ENCODE measurements around the gene EGFR.

The EGFR gene

DNA sequence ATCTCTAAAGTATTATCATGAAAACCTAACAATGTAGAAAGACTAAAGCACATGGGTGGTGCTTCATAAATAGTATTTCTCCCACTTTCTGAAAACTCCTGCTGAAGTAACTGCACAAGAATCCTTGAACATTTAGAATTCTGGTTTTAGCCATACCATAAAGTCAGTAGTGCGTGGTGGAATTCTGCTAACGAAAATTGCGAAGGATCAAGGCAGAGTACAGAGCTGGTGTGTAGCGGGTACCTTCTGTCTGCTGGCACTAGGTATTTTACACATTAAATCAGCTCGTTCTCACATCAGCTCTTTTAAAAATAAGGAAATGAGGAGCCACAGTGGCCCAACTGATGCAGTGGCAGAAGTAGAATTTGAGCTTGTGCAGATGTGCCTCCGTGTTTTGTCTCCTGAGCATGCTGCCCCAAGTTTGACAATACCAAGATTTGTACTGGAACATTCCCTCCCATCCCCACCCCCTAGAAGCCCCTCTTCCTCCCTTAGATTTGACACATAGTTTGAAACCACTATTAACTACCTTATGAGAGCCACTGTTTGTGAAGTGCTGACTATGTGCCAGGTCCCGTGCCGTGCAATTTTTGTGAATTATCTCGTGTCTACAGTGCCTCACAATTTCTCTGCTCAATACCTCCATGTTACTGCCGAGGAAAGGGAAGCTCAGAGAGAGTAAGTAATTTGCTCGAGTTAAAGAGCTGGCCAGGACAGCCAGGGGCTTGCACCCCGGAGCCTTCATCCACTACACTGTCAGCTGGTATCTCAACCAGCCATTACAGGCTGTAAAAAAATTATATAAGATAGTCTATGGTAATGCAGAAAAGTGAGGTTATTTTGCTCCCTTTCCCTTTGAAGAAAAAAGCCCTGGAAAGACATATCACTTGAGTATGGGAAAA is 66.9 kb downstream of the EGFR start:
- Mint-ChIP-seq H3K27me3 (ENCODE audit: low read depth) (peaks cover 20% of the 10 kb centered on the region), H3K4me1 (ENCODE audit: low read depth) (peaks cover 11% of the 10 kb centered on the region), H3K9me3 (no peaks in the 10 kb centered on the region), H3K4me3 (no peak overlapping the region), H3K27ac (no peak overlapping the region), H3K36me3 (ENCODE audit: low read depth) (no peaks in the 10 kb centered on the region)

DNA sequence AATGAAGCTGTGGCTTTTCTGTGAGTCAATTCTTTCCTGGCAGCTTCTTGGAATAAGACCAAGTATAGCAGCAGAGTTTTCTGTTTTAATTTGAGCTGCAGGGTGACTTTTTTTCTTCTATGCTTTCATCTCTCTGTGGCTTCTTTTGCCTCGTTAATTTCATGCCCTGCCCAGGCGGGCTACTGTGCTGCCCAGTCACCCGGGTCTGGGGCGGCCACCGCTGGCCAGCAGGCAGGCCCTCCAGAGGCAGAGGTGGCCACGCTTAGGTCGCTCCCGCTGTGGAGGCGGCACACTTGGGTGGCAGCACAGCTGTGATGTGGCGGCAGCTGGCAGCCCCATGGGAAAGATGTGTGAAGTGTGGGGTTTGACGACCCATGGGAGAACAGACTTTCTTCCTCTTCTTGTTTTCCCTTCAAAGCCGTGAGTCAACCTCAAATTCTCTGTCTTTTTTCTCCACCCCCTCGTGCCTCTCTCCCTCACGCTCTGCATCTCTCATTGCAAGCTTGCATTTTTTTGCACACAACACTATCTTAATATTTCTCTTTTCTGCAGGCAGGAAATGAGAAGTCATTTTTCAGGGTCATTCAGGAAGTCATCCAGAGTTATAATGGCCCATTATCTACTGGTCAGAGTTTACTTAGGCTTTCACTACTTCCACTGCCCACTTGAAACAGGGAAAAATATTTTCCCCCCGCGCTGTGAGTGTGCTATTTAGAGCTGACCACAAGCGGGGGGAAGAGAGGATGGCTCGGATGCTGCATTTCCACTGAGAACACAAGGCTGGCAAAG is 67.8 kb downstream of the EGFR start:
- H3K36me3 Mint-ChIP-seq (ENCODE audit: low read depth) = no peaks in the 10 kb centered on the region
- no peaks in the 10 kb centered on the region for H3K9me3 Mint-ChIP-seq
- H3K27ac Mint-ChIP-seq = peak overlapping the region; percentile 28
- peaks cover 11% of the 10 kb centered on the region for H3K4me1 Mint-ChIP-seq (ENCODE audit: low read depth)
- peak overlapping the region; percentile 49 for H3K4me3 Mint-ChIP-seq
- peaks cover 20% of the 10 kb centered on the region for H3K27me3 Mint-ChIP-seq (ENCODE audit: low read depth)

DNA sequence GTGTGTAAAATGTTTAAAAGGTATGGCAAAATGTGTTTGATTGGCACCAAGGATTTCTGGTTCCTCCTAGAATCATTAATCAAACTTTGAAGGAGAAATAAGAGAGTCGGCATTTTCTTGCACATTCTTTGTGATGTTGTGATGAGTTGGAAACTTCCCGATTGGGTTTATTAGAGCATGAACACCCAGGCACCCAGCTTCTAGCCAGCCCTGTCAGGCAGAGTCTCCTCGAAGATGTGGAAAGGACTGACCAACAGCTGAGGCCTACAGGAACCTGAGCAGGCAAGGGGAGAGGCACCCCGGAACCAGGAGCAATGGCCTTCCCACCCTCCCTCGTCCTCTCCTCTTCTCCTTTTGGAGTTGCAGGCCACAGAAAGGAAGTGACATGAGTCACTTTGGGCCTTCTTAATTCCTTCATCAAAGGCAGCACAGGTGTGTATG is 68.7 kb downstream of the EGFR start:
- Mint-ChIP-seq H3K4me3 (no peak overlapping the region), H3K27me3 (ENCODE audit: low read depth) (peaks cover 20% of the 10 kb centered on the region), H3K4me1 (ENCODE audit: low read depth) (peaks cover 11% of the 10 kb centered on the region), H3K27ac (no peak overlapping the region), H3K9me3 (no peaks in the 10 kb centered on the region), H3K36me3 (ENCODE audit: low read depth) (no peaks in the 10 kb centered on the region)

DNA sequence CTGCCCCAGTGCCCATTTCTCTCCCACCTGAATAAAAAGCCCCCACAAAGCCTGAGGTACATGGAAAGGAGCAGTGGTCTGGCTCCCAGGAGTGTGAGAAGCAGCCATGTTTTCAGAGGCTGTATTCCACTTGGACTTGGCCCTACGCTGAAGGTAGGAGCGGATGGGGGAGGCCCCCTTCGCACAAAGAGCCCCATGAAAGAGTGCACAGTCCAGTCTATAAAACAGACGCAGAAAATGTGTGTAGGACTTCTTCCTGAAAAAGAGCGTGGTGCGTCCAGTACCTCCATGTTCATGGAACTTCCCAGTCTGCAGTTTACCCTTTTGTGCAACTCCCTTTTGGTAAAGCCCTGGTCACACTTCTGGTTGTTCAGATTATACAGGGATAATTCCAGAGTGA is 69.3 kb downstream of the EGFR start:
- H3K4me3 Mint-ChIP-seq = no peak overlapping the region
- peaks cover 20% of the 10 kb centered on the region for H3K27me3 Mint-ChIP-seq (ENCODE audit: low read depth)
- H3K9me3 Mint-ChIP-seq = no peaks in the 10 kb centered on the region
- no peak overlapping the region for H3K27ac Mint-ChIP-seq
- H3K4me1 Mint-ChIP-seq (ENCODE audit: low read depth) = peaks cover 11% of the 10 kb centered on the region
- H3K36me3 Mint-ChIP-seq (ENCODE audit: low read depth) = no peaks in the 10 kb centered on the region

DNA sequence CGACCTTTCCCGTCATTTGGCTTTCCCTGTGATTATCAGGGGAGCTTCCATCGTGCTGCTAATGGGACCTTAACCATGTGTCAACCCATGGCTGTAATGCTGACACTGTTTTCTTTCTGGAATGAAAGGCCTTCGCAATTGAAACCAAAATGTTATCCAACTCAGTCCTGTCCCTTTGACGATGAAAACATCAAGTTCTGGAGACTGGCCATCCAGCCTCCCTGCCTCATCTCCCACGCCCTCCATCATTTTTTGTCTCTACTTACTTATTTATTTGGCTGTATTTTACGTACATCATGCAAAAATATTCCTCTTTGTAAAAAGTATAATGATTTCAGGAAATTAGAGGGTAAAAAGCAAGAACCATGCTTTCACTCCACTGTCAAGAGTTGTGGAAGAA is 69.8 kb downstream of the EGFR start:
- Mint-ChIP-seq H3K4me1 (ENCODE audit: low read depth) (peaks cover 11% of the 10 kb centered on the region), H3K4me3 (no peak overlapping the region), H3K27me3 (ENCODE audit: low read depth) (peaks cover 19% of the 10 kb centered on the region), H3K27ac (no peak overlapping the region), H3K9me3 (no peaks in the 10 kb centered on the region), H3K36me3 (ENCODE audit: low read depth) (no peaks in the 10 kb centered on the region)

DNA sequence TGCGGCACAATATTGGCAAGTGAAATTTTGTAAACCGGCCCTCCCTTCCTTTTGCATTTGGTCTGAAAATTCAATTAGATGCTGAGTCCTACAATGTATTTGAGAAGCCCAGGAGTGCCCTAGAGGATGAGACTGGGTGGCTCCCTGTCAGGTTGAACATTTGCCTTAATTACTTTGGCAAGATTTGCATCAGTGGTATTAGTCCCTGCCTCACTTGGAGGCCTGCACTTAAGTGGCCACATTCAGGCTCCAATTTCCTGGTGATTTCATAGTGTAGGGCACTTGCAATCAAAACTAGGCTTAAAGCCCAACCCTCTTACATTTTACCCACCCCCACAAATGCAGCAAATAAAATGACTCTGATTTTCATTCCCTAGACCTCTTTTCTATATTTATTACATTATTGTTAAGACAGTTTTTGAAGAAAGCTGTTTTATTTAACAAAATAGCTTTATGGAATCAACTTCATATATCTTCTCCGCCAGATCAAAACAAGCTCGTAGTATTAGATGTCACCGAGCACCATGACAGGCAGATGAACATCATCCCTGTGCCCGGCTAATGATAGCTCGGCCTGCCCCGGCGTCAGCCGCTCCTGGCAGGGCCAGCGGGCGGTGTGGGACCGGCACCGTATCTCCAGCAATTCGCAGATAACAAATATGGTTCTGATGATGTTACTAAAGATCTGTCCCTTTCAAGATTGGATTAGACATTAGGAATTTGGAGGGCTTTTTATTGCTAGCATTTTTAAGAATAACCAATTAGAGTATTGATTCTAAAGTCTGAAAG is 73.6 kb downstream of the EGFR start:
- peaks cover 4% of the 10 kb centered on the region for H3K27me3 Mint-ChIP-seq (ENCODE audit: low read depth)
- H3K27ac Mint-ChIP-seq = no peak overlapping the region
- no peaks in the 10 kb centered on the region for H3K36me3 Mint-ChIP-seq (ENCODE audit: low read depth)
- no peaks in the 10 kb centered on the region for H3K9me3 Mint-ChIP-seq
- H3K4me3 Mint-ChIP-seq = no peak overlapping the region
- peaks cover under 1% of the 10 kb centered on the region for H3K4me1 Mint-ChIP-seq (ENCODE audit: low read depth)

DNA sequence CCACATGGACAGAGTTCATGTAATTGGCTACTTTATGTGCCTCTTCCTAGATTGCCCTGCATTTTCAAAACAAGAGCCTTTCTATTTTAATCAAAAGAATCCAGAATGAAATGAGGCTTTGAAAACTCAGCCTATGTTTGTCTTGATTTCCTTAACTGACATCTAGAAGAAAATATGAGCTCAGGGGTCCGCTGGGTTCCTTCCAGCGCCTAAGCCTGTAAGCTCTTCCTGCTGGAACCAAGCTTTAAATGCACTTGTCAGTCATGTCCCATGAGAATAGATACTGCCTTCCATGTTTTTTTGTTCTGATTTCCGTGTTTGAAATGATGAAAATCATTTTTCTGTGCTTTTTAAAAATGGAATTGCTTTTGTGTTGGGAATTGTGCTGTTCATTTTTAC is 74.2 kb downstream of the EGFR start:
- H3K36me3 Mint-ChIP-seq (ENCODE audit: low read depth) = no peaks in the 10 kb centered on the region
- H3K27me3 Mint-ChIP-seq (ENCODE audit: low read depth) = peaks cover 4% of the 10 kb centered on the region
- H3K4me3 Mint-ChIP-seq = no peak overlapping the region

DNA sequence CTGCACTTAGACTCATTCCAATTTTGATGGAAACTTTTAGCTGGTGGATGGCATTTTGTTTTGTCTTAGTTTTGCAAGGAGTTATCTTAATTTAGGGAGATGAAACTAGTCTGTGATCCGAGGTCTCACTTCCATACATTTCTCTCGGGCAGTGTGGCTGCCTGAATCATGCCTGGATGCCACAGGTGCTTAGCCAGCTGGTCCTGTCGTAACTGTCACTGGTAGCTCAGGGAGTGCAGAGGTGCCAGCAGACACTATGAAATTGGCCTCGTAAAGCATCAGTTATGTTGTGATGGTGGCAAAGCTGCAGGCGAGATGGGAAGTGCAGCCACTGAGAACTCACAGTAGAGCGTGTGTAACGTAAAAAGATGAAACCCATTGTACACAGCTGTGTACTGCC is 74.9 kb downstream of the EGFR start:
- Mint-ChIP-seq H3K27ac (no peak overlapping the region), H3K9me3 (no peaks in the 10 kb centered on the region)

More for the DNA sequence above, 74.2 kb downstream of the EGFR start:
- H3K4me1 Mint-ChIP-seq (ENCODE audit: low read depth) = no peaks in the 10 kb centered on the region
- no peak overlapping the region for H3K27ac Mint-ChIP-seq
- H3K9me3 Mint-ChIP-seq = no peaks in the 10 kb centered on the region

DNA sequence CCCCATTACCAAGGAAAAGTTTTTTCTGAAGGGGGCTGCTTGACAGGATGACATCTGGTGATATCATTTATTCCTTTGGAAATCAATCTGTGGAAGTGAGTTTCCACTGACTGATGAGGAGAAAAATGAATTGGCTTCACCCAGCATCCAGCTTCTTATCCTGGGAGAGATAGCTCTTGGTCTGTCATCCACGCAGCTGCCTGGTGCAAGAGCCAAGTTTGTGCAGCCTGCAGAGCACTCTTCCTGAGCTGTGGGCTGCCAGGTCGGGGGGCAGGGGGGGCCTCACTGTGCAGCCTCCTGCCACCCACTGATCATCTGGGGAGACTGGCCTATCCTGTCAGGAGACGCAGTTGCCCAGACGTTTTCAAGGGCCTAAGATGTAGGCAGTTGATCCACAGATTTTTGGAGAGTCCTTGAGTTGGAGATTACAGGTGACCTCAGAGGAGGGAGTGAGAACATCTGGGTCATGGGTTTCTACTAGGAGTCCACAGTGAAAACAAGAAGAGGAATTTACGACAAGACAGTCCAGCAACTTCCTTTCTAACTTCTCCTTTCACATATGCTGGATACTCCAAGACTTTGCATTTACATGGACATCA is 75.4 kb downstream of the EGFR start:
- Mint-ChIP-seq H3K4me3 (no peak overlapping the region), H3K27ac (no peak overlapping the region), H3K27me3 (ENCODE audit: low read depth) (peaks cover 4% of the 10 kb centered on the region), H3K36me3 (ENCODE audit: low read depth) (no peaks in the 10 kb centered on the region), H3K9me3 (no peaks in the 10 kb centered on the region), H3K4me1 (ENCODE audit: low read depth) (no peaks in the 10 kb centered on the region)

More for the DNA sequence above, 74.9 kb downstream of the EGFR start:
- Mint-ChIP-seq H3K36me3 (ENCODE audit: low read depth) (no peaks in the 10 kb centered on the region), H3K4me3 (no peak overlapping the region), H3K27me3 (ENCODE audit: low read depth) (peaks cover 4% of the 10 kb centered on the region), H3K4me1 (ENCODE audit: low read depth) (no peaks in the 10 kb centered on the region)

GRCh38 chr7:55095672-55096071 is 76.9 kb downstream of the EGFR start:
- H3K9me3 Mint-ChIP-seq = no peaks in the 10 kb centered on the region
- no peak overlapping the region for H3K4me3 Mint-ChIP-seq
- no peak overlapping the region for H3K27ac Mint-ChIP-seq
- H3K36me3 Mint-ChIP-seq (ENCODE audit: low read depth) = no peaks in the 10 kb centered on the region
- H3K27me3 Mint-ChIP-seq (ENCODE audit: low read depth) = peaks cover 4% of the 10 kb centered on the region
- H3K4me1 Mint-ChIP-seq (ENCODE audit: low read depth) = no peaks in the 10 kb centered on the region

- no peaks in the 10 kb centered on the region for H3K9me3 Mint-ChIP-seq
- peaks cover 4% of the 10 kb centered on the region for H3K27me3 Mint-ChIP-seq (ENCODE audit: low read depth)
- H3K27ac Mint-ChIP-seq = no peak overlapping the region
Measured at GRCh38 chr7:55096323-55096722, 77.5 kb downstream of the EGFR start.

GRCh38 chr7:55097100-55097499 is 78.3 kb downstream of the EGFR start:
- Mint-ChIP-seq H3K4me1 (ENCODE audit: low read depth) (no peaks in the 10 kb centered on the region), H3K27me3 (ENCODE audit: low read depth) (peaks cover 11% of the 10 kb centered on the region), H3K4me3 (no peak overlapping the region), H3K36me3 (ENCODE audit: low read depth) (no peaks in the 10 kb centered on the region), H3K9me3 (no peaks in the 10 kb centered on the region), H3K27ac (no peak overlapping the region)

More at GRCh38 chr7:55096323-55096722, 77.5 kb downstream of the EGFR start:
- no peaks in the 10 kb centered on the region for H3K4me1 Mint-ChIP-seq (ENCODE audit: low read depth)
- H3K4me3 Mint-ChIP-seq = no peak overlapping the region
- no peaks in the 10 kb centered on the region for H3K36me3 Mint-ChIP-seq (ENCODE audit: low read depth)

GRCh38 chr7:55099066-55099820 is 80.4 kb downstream of the EGFR start:
- no peaks in the 10 kb centered on the region for H3K9me3 Mint-ChIP-seq
- H3K36me3 Mint-ChIP-seq (ENCODE audit: low read depth) = no peaks in the 10 kb centered on the region
- no peaks in the 10 kb centered on the region for H3K4me1 Mint-ChIP-seq (ENCODE audit: low read depth)
- no peak overlapping the region for H3K27ac Mint-ChIP-seq
- no peak overlapping the region for H3K4me3 Mint-ChIP-seq
- H3K27me3 Mint-ChIP-seq (ENCODE audit: low read depth) = peaks cover 10% of the 10 kb centered on the region

Data from T-helper 1 cell treated with Interleukin-12 subunit alpha and Interleukin-12 subunit beta and Interleukin-4 antibody, amounts not matched to agents 30 μg/mL and 1 μg/mL, for 36 hours (primary cell).